Nephron (organoid): ENCODE data around the gene ZBTB16.
A peak's percentile ranks its signal among the peaks of the same experiment; 100 is the strongest.

Experiments
- H3K27ac Mint-ChIP-seq, 3 experiments: 2 replicates each; pipeline ENCODE4 v1.8.0; 2020; ENCODE audit warnings: mixed read lengths in 3 of 3, mild to moderate bottlenecking in 2 of 3, moderate library complexity in 1 of 3
- H3K27me3 Mint-ChIP-seq: 2 replicates; pipeline ENCODE4 v1.8.0; 2021; ENCODE audit warnings: low read depth, mild to moderate bottlenecking, moderate library complexity, mixed read lengths
- H3K36me3 Mint-ChIP-seq: 2 replicates; pipeline ENCODE4 v1.8.0; 2020; ENCODE audit warnings: low read depth, mixed read lengths
- H3K4me1 Mint-ChIP-seq: 2 replicates; pipeline ENCODE4 v1.8.0; 2020; ENCODE audit warnings: mixed read lengths
- H3K4me3 Mint-ChIP-seq, 3 experiments: 2 replicates each; pipeline ENCODE4 v1.8.0; 2020; ENCODE audit warnings: mild to moderate bottlenecking in 3 of 3, mixed read lengths in 3 of 3, moderate library complexity in 2 of 3
- H3K9me3 Mint-ChIP-seq: 2 replicates; pipeline ENCODE4 v1.8.0; 2020; ENCODE audit warnings: mixed read lengths
- TF ChIP-seq, protein P1 (sequence below), 3 experiments: fragments of 200-600 bp; sonication (generic); IDR thresholded peaks; one replicate each; pipeline ENCODE4 v1.5.0; 2021; ENCODE audit warnings: antibody characterized with exemption in 3 of 3; ENCODE audit not compliant: unreplicated experiment in 3 of 3

The ZBTB16 gene

DNA sequence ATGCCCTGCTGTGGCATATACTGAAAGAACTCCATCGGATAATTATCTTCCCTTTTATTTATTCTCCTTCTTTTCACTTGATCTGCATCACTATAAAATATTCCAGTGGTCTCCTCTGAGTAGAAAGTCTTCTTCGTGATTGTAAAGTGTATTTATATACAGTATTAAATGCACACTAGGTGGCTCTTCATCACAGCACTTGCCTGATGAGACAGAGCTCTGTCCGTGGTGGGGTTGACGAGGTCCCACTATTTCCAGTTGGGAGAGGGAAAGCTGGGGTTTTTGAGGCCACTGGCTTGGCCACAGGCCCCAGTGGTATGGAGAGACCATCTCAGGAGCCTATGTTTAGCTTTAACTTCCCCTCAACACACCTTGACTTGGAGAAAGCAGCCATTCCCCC lies 31.6 kb upstream of the ZBTB16 start:
- H3K36me3 Mint-ChIP-seq: no peaks in the 10 kb centered on the region
- no peak overlapping the region for H3K27ac Mint-ChIP-seq
- TF ChIP-seq, protein P1, sequence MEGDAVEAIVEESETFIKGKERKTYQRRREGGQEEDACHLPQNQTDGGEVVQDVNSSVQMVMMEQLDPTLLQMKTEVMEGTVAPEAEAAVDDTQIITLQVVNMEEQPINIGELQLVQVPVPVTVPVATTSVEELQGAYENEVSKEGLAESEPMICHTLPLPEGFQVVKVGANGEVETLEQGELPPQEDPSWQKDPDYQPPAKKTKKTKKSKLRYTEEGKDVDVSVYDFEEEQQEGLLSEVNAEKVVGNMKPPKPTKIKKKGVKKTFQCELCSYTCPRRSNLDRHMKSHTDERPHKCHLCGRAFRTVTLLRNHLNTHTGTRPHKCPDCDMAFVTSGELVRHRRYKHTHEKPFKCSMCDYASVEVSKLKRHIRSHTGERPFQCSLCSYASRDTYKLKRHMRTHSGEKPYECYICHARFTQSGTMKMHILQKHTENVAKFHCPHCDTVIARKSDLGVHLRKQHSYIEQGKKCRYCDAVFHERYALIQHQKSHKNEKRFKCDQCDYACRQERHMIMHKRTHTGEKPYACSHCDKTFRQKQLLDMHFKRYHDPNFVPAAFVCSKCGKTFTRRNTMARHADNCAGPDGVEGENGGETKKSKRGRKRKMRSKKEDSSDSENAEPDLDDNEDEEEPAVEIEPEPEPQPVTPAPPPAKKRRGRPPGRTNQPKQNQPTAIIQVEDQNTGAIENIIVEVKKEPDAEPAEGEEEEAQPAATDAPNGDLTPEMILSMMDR (IDR thresholded peaks at IDR 0.05; ENCODE audit: unreplicated experiment in 3 of 3): peak; percentile 13 to 23 (median 21)
- peaks cover 56% of the 10 kb centered on the region for H3K27me3 Mint-ChIP-seq
- H3K4me1 Mint-ChIP-seq: no peaks in the 10 kb centered on the region
- H3K4me3 Mint-ChIP-seq: no peak overlapping the region
- no peaks in the 10 kb centered on the region for H3K9me3 Mint-ChIP-seq

DNA sequence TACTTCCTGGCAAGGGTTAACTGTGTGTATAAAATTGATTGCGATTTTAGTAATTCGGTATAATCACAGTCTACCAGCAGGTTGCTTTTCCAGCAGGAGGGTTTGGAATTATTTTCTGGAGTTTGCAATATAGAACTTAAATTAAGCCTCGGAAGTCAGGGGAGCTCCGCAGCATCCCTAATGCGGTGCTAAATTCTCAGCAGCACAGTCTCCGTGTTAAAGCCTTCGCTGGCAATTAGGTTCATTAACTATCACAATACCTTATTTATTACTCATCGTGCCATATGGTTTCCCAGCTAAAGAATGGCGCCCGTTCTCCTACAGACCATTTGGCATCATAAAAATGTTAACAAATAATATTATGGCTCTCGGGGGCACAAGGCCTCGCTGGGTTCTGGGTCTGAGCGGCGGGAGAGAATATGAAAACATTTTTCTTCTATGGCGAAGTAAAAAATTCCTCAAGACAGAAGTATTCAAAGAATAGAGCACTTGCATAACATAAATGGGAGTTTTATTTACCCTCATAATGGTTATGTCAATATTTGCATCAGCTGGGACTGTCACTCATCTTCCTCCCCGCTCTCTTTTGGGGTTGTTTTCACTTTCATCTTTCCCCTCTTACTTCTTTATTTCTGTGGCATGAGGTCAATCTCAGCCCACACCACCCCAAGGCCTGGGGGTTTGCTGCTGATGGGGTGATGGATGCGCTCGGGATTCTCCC lies 28.1 kb upstream of the ZBTB16 start:
- Mint-ChIP-seq H3K27ac (no peak overlapping the region), H3K4me1 (peaks cover under 1% of the 10 kb centered on the region), H3K4me3 (no peak overlapping the region), H3K27me3 (peaks cover 72% of the 10 kb centered on the region), H3K36me3 (no peaks in the 10 kb centered on the region), H3K9me3 (no peaks in the 10 kb centered on the region)
- TF ChIP-seq, protein P1 (IDR thresholded peaks at IDR 0.05; ENCODE audit: unreplicated experiment in 3 of 3): no peak

DNA sequence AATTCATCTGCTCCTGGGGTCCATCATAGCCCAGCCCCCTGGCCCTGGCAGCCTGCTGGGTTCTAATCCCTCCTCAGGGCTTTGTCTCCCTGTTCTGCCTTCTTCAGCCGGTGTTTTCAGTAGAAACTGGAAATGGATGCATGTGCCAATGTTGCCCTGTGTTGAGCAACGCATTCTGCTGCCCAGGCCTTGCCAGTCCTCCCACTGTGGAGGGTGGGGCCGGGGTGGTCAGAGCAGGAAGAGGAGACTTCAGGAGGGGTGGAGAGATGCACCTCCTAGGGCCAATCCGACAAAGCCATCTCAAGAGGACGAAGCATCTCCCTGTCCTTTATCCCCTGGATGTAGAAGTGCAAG lies 27.6 kb upstream of the ZBTB16 start:
- TF ChIP-seq, protein P1 (IDR thresholded peaks at IDR 0.05; ENCODE audit: unreplicated experiment in 3 of 3): no peak
- Mint-ChIP-seq H3K4me1 (peaks cover 5% of the 10 kb centered on the region), H3K27me3 (peaks cover 73% of the 10 kb centered on the region), H3K9me3 (no peaks in the 10 kb centered on the region), H3K27ac (no peak overlapping the region), H3K36me3 (no peaks in the 10 kb centered on the region), H3K4me3 (no peak overlapping the region)

DNA sequence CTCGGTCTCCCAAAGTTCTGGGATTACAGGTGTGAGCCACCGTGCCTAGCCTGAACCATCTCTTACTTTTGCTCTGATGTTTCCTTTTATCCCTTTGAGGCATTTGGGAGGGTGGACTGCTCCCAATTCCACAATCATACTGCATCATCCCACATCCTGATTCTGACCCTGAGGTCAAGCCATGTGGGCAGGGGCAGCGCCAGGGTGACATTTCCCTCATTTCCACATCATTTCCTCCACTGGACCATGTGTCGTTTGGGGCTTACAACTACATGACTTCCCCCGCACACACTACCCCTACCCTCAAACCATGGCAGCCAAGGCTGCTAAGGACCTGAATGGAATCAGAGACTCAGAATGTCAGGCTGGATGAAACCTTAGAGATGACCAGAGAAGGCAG lies 26.4 kb upstream of the ZBTB16 start:
- Mint-ChIP-seq H3K36me3 (no peaks in the 10 kb centered on the region), H3K27ac (no peak overlapping the region), H3K4me1 (peaks cover 5% of the 10 kb centered on the region), H3K27me3 (peaks cover 77% of the 10 kb centered on the region), H3K9me3 (no peaks in the 10 kb centered on the region), H3K4me3 (no peak overlapping the region)
- TF ChIP-seq, protein P1 (IDR thresholded peaks at IDR 0.05; ENCODE audit: unreplicated experiment in 3 of 3): no peak

DNA sequence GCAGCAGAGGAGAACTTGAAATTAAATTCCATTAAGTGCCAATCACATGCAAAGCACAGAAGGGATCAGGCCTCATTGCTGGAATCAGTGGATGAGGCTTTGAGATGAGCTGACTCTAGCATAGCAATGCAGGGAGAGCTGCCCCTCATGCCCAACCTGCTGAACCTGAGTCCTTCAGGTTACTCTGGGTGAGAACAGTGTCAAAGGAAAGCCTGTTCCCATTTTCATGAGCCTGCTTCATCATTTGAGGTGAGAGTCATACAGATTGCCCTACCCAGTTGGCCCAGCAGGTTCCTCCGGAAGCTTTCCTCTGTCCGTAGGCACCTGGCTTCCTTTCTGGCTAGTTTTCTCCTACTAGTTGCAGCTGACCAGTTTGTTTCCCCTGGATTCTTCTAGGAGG lies 25.9 kb upstream of the ZBTB16 start:
- Mint-ChIP-seq H3K27me3 (peaks cover 77% of the 10 kb centered on the region), H3K4me1 (peaks cover 5% of the 10 kb centered on the region), H3K27ac (no peak overlapping the region), H3K4me3 (no peak overlapping the region), H3K36me3 (no peaks in the 10 kb centered on the region), H3K9me3 (no peaks in the 10 kb centered on the region)
- TF ChIP-seq, protein P1 (IDR thresholded peaks at IDR 0.05; ENCODE audit: unreplicated experiment in 3 of 3): no peak

DNA sequence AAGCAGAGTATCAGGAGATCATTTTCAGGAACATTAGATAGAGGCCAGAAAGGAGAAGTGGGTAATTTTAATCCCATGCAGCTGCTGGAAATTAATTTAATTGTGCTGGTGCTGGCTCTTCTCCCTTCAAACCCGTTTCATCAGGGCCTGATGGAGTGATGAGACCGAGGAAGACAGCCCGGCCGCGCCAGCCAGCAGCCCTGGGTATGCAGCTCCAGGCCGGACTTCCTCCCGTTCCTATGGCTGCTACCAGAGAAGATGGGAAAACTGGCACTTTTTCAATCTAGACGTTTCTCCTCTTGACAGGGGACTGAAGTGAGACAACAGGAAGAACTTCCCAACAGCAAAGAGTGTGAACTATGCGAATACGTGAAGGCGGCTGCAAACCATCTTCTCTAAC lies 24.6 kb upstream of the ZBTB16 start:
- H3K27me3 Mint-ChIP-seq: peaks cover 76% of the 10 kb centered on the region
- H3K4me3 Mint-ChIP-seq: no peak overlapping the region
- no peak overlapping the region for H3K27ac Mint-ChIP-seq
- peaks cover 5% of the 10 kb centered on the region for H3K4me1 Mint-ChIP-seq
- H3K9me3 Mint-ChIP-seq: no peaks in the 10 kb centered on the region
- TF ChIP-seq, protein P1 (IDR thresholded peaks at IDR 0.05; ENCODE audit: unreplicated experiment in 3 of 3): no peak
- no peaks in the 10 kb centered on the region for H3K36me3 Mint-ChIP-seq
